Measurements from ENCODE around the gene MKNK2.

Gene MKNK2

GRCh38 chr19:2061495-2062388 lies 10.7 kb upstream of the MKNK2 start:
- Histone ChIP-seq H2BK15ac (replicated peaks; ENCODE audit: low read depth) (no peak overlapping the region), H3K9ac (ENCODE audit: low read length) (peak overlapping the region; percentile 72), H4K5ac (ENCODE audit: low read length) (no peak overlapping the region), H3K4me1 (ENCODE audit: control insufficient read depth, low read depth, low read length) (peaks cover 5% of the 10 kb centered on the region), H3K36me3 (ENCODE audit: control insufficient read depth, insufficient read depth, low read length) (no peaks in the 10 kb centered on the region), H3K18ac (ENCODE audit: low read length) (peak overlapping the region; percentile 12), H3K79me2 (ENCODE audit: control insufficient read depth, insufficient read depth, low read length) (no peaks in the 10 kb centered on the region), H3K27ac (ENCODE audit: low read depth, low read length) (peak overlapping the region; percentile 64), H3K27me3 (ENCODE audit: insufficient read depth, low read length, poor library complexity) (no peaks in the 10 kb centered on the region), H3K79me1 (ENCODE audit: low read length) (no peaks in the 10 kb centered on the region), H3K4me3 (ENCODE audit: low read length) (peak overlapping the region; percentile 22), H4K8ac (ENCODE audit: low read depth, low read length) (no peak overlapping the region), H2AK5ac (ENCODE audit: low read length) (no peak overlapping the region), H3K23ac (ENCODE audit: low read length) (peak overlapping the region; percentile 7), H3K4me2 (ENCODE audit: low read length) (peak overlapping the region; percentile 41), H2BK120ac (ENCODE audit: low read depth, low read length) (no peak overlapping the region), H3K4ac (ENCODE audit: low read depth, low read length) (peak overlapping the region; percentile 62), H3K56ac (ENCODE audit: low read length) (peak overlapping the region; percentile 85), H2BK5ac (ENCODE audit: low read length) (no peak overlapping the region)
- DNase-seq: peak; percentile 99
- no CpG with 5 or more reads among the region's 50 CpGs for WGBS (ENCODE audit: extremely low coverage, insufficient coverage, low lambda C conversion rate)

- peak overlapping the region; percentile 94 for H3K56ac ChIP-seq (ENCODE audit: low read length)
- no CpG with 5 or more reads among the region's 55 CpGs for WGBS (ENCODE audit: extremely low coverage, insufficient coverage, low lambda C conversion rate)
- H3K23ac ChIP-seq (ENCODE audit: low read length): peak overlapping the region; percentile 94
- no peaks in the 10 kb centered on the region for H3K27me3 ChIP-seq (ENCODE audit: insufficient read depth, low read length, poor library complexity)
- H3K4me1 ChIP-seq (ENCODE audit: control insufficient read depth, low read depth, low read length): peaks cover 5% of the 10 kb centered on the region
- H4K8ac ChIP-seq (ENCODE audit: low read depth, low read length): peak overlapping the region; percentile 88
- H3K4me2 ChIP-seq (ENCODE audit: low read length): peak overlapping the region; percentile 78
- no peak overlapping the region for H2BK15ac ChIP-seq (replicated peaks; ENCODE audit: low read depth)
- H3K36me3 ChIP-seq (ENCODE audit: control insufficient read depth, insufficient read depth, low read length): no peaks in the 10 kb centered on the region
- H3K4ac ChIP-seq (ENCODE audit: low read depth, low read length): peak overlapping the region; percentile 96
- H3K4me3 ChIP-seq (ENCODE audit: low read length): peak overlapping the region; percentile 39
- H3K18ac ChIP-seq (ENCODE audit: low read length): peak overlapping the region; percentile 97
- H2BK120ac ChIP-seq (ENCODE audit: low read depth, low read length): peak overlapping the region; percentile 15
- peak overlapping the region; percentile 92 for H3K27ac ChIP-seq (ENCODE audit: low read depth, low read length)
- H3K79me1 ChIP-seq (ENCODE audit: low read length): no peaks in the 10 kb centered on the region
- peak overlapping the region; percentile 14 for H2AK5ac ChIP-seq (ENCODE audit: low read length)
- no peak overlapping the region for H4K5ac ChIP-seq (ENCODE audit: low read length)
- no peak overlapping the region for H2BK5ac ChIP-seq (ENCODE audit: low read length)
- H3K79me2 ChIP-seq (ENCODE audit: control insufficient read depth, insufficient read depth, low read length): no peaks in the 10 kb centered on the region
- H3K9ac ChIP-seq (ENCODE audit: low read length): peak overlapping the region; percentile 82
- DNase-seq: peak; percentile 82
These were observed 9.9 kb upstream of the MKNK2 start for GRCh38 chr19:2060884-2061494.

GRCh38 chr19:2059422-2060201 lies 8.6 kb upstream of the MKNK2 start:
- H2BK120ac ChIP-seq (ENCODE audit: low read depth, low read length): peak overlapping the region; percentile 3
- H2BK5ac ChIP-seq (ENCODE audit: low read length): no peak overlapping the region
- H3K27me3 ChIP-seq (ENCODE audit: insufficient read depth, low read length, poor library complexity): no peaks in the 10 kb centered on the region
- H3K4me1 ChIP-seq (ENCODE audit: control insufficient read depth, low read depth, low read length): peaks cover 5% of the 10 kb centered on the region
- WGBS (ENCODE audit: extremely low coverage, insufficient coverage, low lambda C conversion rate): no CpG with 5 or more reads among the region's 24 CpGs
- peak overlapping the region; percentile 8 for H3K18ac ChIP-seq (ENCODE audit: low read length)
- H2BK15ac ChIP-seq (replicated peaks; ENCODE audit: low read depth): no peak overlapping the region
- no peaks in the 10 kb centered on the region for H3K79me1 ChIP-seq (ENCODE audit: low read length)
- H3K4ac ChIP-seq (ENCODE audit: low read depth, low read length): peak overlapping the region; percentile 61
- H3K4me2 ChIP-seq (ENCODE audit: low read length): no peak overlapping the region
- no peak overlapping the region for H3K4me3 ChIP-seq (ENCODE audit: low read length)
- no peak overlapping the region for H2AK5ac ChIP-seq (ENCODE audit: low read length)
- H3K56ac ChIP-seq (ENCODE audit: low read length): peak overlapping the region; percentile 54
- no peak overlapping the region for H3K23ac ChIP-seq (ENCODE audit: low read length)
- no peaks in the 10 kb centered on the region for H3K36me3 ChIP-seq (ENCODE audit: control insufficient read depth, insufficient read depth, low read length)
- peak overlapping the region; percentile 1 for H3K9ac ChIP-seq (ENCODE audit: low read length)
- peak; percentile 83 for DNase-seq
- H3K27ac ChIP-seq (ENCODE audit: low read depth, low read length): peak overlapping the region; percentile 52
- no peaks in the 10 kb centered on the region for H3K79me2 ChIP-seq (ENCODE audit: control insufficient read depth, insufficient read depth, low read length)
- H4K8ac ChIP-seq (ENCODE audit: low read depth, low read length): no peak overlapping the region
- no peak overlapping the region for H4K5ac ChIP-seq (ENCODE audit: low read length)

GRCh38 chr19:2058570-2059421 lies 7.8 kb upstream of the MKNK2 start:
- no peaks in the 10 kb centered on the region for H3K79me1 ChIP-seq (ENCODE audit: low read length)
- H3K27ac ChIP-seq (ENCODE audit: low read depth, low read length): peak overlapping the region; percentile 52
- H2BK15ac ChIP-seq (replicated peaks; ENCODE audit: low read depth): no peak overlapping the region
- peak overlapping the region; percentile 49 for H3K56ac ChIP-seq (ENCODE audit: low read length)
- H2AK5ac ChIP-seq (ENCODE audit: low read length): no peak overlapping the region
- H4K5ac ChIP-seq (ENCODE audit: low read length): no peak overlapping the region
- H3K4me1 ChIP-seq (ENCODE audit: control insufficient read depth, low read depth, low read length): peaks cover 5% of the 10 kb centered on the region
- H3K9ac ChIP-seq (ENCODE audit: low read length): no peak overlapping the region
- H4K8ac ChIP-seq (ENCODE audit: low read depth, low read length): no peak overlapping the region
- no peaks in the 10 kb centered on the region for H3K27me3 ChIP-seq (ENCODE audit: insufficient read depth, low read length, poor library complexity)
- no peak overlapping the region for H3K4me2 ChIP-seq (ENCODE audit: low read length)
- H3K36me3 ChIP-seq (ENCODE audit: control insufficient read depth, insufficient read depth, low read length): no peaks in the 10 kb centered on the region
- H2BK5ac ChIP-seq (ENCODE audit: low read length): no peak overlapping the region
- H3K23ac ChIP-seq (ENCODE audit: low read length): no peak overlapping the region
- H3K79me2 ChIP-seq (ENCODE audit: control insufficient read depth, insufficient read depth, low read length): no peaks in the 10 kb centered on the region
- H2BK120ac ChIP-seq (ENCODE audit: low read depth, low read length): peak overlapping the region; percentile 3
- peak overlapping the region; percentile 61 for H3K4ac ChIP-seq (ENCODE audit: low read depth, low read length)
- WGBS (ENCODE audit: extremely low coverage, insufficient coverage, low lambda C conversion rate): no CpG with 5 or more reads among the region's 27 CpGs
- no peak overlapping the region for H3K4me3 ChIP-seq (ENCODE audit: low read length)
- H3K18ac ChIP-seq (ENCODE audit: low read length): peak overlapping the region; percentile 17
- no peak for DNase-seq
